ENCODE results near the gene CASS4. TPM values are rescaled to one million over a fixed set of nuclear protein-coding genes. Genes with fewer than 3 reads are reported as not detected.

The CASS4 gene
- total RNA-seq, 1 experiment from 2014 or later = 0.17 TPM

- H3K4me3 ChIP-seq (replicated peaks in 1 of 2; ENCODE audit: low read depth in 1 of 2, low read length in 2 of 2) = peak within 1 kb of the TSS; percentile 85 to 99
- peak within 1 kb of the TSS; percentile 79 for H3K4me2 ChIP-seq (ENCODE audit: low read length)
- H3K9me3 ChIP-seq (ENCODE audit: control insufficient read depth in 1 of 2, insufficient read depth in 1 of 2, low read depth in 1 of 2, low read length in 2 of 2) = no peaks in the 10 kb centered on the region
- no peaks in the 10 kb centered on the region for H4K20me1 ChIP-seq (ENCODE audit: insufficient read depth)
- H3K27ac ChIP-seq (ENCODE audit: low read depth, low read length) = peak within 1 kb of the TSS; percentile 26
- peaks cover 40% of the 10 kb centered on the region for H3K79me2 ChIP-seq (ENCODE audit: insufficient read depth, low read length)
- peak; percentile 99 for ATAC-seq
- intact Hi-C loops (cut with micrococcal nuclease) = loop anchor here (5.0 kb wide), 1 partner anchor 76 kb away; the partner anchor contains the start of genes AURKA and CSTF1
- no peaks in the 10 kb centered on the region for H3K9me2 ChIP-seq (ENCODE audit: insufficient read depth)
- H3K27me3 ChIP-seq (ENCODE audit: insufficient read depth, low read length) = no peaks in the 10 kb centered on the region
- BruUV-seq (replicated peaks) = TSS peak; percentile 74
- peak within 1 kb of the TSS; percentile 83 for H3K9ac ChIP-seq (ENCODE audit: low read length)
- ChIA-PET RAD21 (ENCODE audit: low non-redundant PET in 1 of 2, low total read pairs in 2 of 2, uncharacterized antibody in 2 of 2, unreplicated experiment in 2 of 2) (no interaction called here), POLR2A (no interaction called here), CTCF (no interaction called here)
- peak; percentile 84 for DNase-seq (ENCODE audit: low read depth, low spot score)
- H2AFZ ChIP-seq (ENCODE audit: low read depth, low read length, poor library complexity, severe bottlenecking) = peak within 1 kb of the TSS; percentile 53
- peaks cover 0 to 5% of the 10 kb centered on the region in 2 experiments; a peak in 3 of 4 replicates for H3K36me3 ChIP-seq (ENCODE audit: control insufficient read depth in 1 of 2, insufficient read depth in 2 of 2, low read length in 2 of 2)
- peaks cover 15 to 22% of the 10 kb centered on the region in 2 experiments; a peak in 3 of 4 replicates for H3K4me1 ChIP-seq (ENCODE audit: control insufficient read depth in 1 of 2, insufficient read depth in 2 of 2, low read length in 2 of 2)
- TF ChIP-seq CTCF (IDR thresholded peaks at IDR 0.05 in 2 of 3, conservative IDR thresholded peaks at IDR 0.05 in 1 of 3; ENCODE audit: borderline replicate concordance in 1 of 3, insufficient read depth in 1 of 3, low read depth in 2 of 3, low read length in 2 of 3) = no peak
- TF ChIP-seq, protein P1, sequence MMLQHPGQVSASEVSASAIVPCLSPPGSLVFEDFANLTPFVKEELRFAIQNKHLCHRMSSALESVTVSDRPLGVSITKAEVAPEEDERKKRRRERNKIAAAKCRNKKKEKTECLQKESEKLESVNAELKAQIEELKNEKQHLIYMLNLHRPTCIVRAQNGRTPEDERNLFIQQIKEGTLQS (IDR thresholded peaks at IDR 0.05) = no peak
- TF ChIP-seq FOSL1 (IDR thresholded peaks at IDR 0.05; ENCODE audit: low read depth) = no peak
- TF ChIP-seq ZBTB33 (IDR thresholded peaks at IDR 0.05; ENCODE audit: extremely low read depth, insufficient replicate concordance, low read length) = no peak
- no peak for TF ChIP-seq RAD21 (IDR thresholded peaks at IDR 0.05; ENCODE audit: low read depth)
- peak; percentile 67 for TF ChIP-seq POLR2A (IDR thresholded peaks at IDR 0.05; ENCODE audit: borderline replicate concordance, extremely low read depth, insufficient read depth, insufficient read length)
- peak; percentile 65 for TF ChIP-seq YY1 (IDR thresholded peaks at IDR 0.05; ENCODE audit: extremely low read depth, insufficient replicate concordance, low read depth, low read length)
- no peak for TF ChIP-seq EZH2 (IDR thresholded peaks at IDR 0.05)
- TF ChIP-seq, protein P2, sequence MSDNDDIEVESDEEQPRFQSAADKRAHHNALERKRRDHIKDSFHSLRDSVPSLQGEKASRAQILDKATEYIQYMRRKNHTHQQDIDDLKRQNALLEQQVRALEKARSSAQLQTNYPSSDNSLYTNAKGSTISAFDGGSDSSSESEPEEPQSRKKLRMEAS (IDR thresholded peaks at IDR 0.05) = peak; percentile 83
- no peak for TF ChIP-seq CEBPB (IDR thresholded peaks at IDR 0.05; ENCODE audit: low read depth)
- no peak for TF ChIP-seq ZNF274 (IDR thresholded peaks at IDR 0.05; ENCODE audit: low read depth, low read length)
- TF ChIP-seq EZH2phosphoT487 (IDR thresholded peaks at IDR 0.05; ENCODE audit: borderline replicate concordance) = no peak
- TF ChIP-seq, protein P3, sequence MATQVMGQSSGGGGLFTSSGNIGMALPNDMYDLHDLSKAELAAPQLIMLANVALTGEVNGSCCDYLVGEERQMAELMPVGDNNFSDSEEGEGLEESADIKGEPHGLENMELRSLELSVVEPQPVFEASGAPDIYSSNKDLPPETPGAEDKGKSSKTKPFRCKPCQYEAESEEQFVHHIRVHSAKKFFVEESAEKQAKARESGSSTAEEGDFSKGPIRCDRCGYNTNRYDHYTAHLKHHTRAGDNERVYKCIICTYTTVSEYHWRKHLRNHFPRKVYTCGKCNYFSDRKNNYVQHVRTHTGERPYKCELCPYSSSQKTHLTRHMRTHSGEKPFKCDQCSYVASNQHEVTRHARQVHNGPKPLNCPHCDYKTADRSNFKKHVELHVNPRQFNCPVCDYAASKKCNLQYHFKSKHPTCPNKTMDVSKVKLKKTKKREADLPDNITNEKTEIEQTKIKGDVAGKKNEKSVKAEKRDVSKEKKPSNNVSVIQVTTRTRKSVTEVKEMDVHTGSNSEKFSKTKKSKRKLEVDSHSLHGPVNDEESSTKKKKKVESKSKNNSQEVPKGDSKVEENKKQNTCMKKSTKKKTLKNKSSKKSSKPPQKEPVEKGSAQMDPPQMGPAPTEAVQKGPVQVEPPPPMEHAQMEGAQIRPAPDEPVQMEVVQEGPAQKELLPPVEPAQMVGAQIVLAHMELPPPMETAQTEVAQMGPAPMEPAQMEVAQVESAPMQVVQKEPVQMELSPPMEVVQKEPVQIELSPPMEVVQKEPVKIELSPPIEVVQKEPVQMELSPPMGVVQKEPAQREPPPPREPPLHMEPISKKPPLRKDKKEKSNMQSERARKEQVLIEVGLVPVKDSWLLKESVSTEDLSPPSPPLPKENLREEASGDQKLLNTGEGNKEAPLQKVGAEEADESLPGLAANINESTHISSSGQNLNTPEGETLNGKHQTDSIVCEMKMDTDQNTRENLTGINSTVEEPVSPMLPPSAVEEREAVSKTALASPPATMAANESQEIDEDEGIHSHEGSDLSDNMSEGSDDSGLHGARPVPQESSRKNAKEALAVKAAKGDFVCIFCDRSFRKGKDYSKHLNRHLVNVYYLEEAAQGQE (IDR thresholded peaks at IDR 0.05; ENCODE audit: low read depth) = no peak
- peak; percentile 70 for TF ChIP-seq SIN3A (IDR thresholded peaks at IDR 0.05; ENCODE audit: low read depth)
- peak; percentile 95 for TF ChIP-seq ELF1 (IDR thresholded peaks at IDR 0.05; ENCODE audit: borderline replicate concordance, low read depth)
- TF ChIP-seq POLR2AphosphoS5 (IDR thresholded peaks at IDR 0.05; ENCODE audit: low read depth, low read length) = peak; percentile 81
- TF ChIP-seq SRF (IDR thresholded peaks at IDR 0.05; ENCODE audit: low read depth) = peak; percentile 94
- TF ChIP-seq TCF7L2 (IDR thresholded peaks at IDR 0.05; ENCODE audit: borderline replicate concordance, extremely low read depth, insufficient read depth, insufficient read length) = no peak
These were observed 56.4 kb downstream of the CASS4 start, which contains the start of gene RTF2 for GRCh38 chr20:56468316-56469076. TSS of gene RTF2 (plus strand) at chr20:56468627. CDS start at chr20:56468698, 71 bp downstream.

Measured in HCT116 (cell line).